ENCODE results near the gene TSC1. TPM values are rescaled to one million over a fixed set of nuclear protein-coding genes. Genes with fewer than 3 reads are reported as not detected.

The TSC1 gene
- total and polyA plus RNA-seq, 12 donors: 29.4 to 87.7 (median 43.9) TPM

- Histone ChIP-seq H3K36me3 (replicated peaks in 1 of 2) (no peaks in the 10 kb centered on the region), H3K27me3 (peaks cover 14% of the 10 kb centered on the region), H3K4me3 (no peak overlapping the region), H3K9me3 (replicated peaks in 1 of 3) (no peaks in the 10 kb centered on the region), H3K4me1 (replicated peaks in 1 of 2) (peaks cover 0 to 5% of the 10 kb centered on the region in 2 donors), H3K27ac (no peak overlapping the region)
- no peak for DNase-seq
- WGBS, 4 donors: 63 to 73% (median 73%) methylated on average over 5 of the region's 5 CpGs
- intact Hi-C loops (cut with DNase I): no loop called here
- TF ChIP-seq CTCF (IDR thresholded peaks at IDR 0.05) (no peak), POLR2A (IDR thresholded peaks at IDR 0.05) (no peak)
These were observed 35.7 kb upstream of the TSC1 start for GRCh38 chr9:132980157-132980556.

GRCh38 chr9:132978451-132979131, 34.2 kb upstream of the TSC1 start, which contains the start of gene GFI1B:
TSS of gene GFI1B (plus strand) at chr9:132978694. CDS start at chr9:132986679, 7,985 bp downstream.
- Histone ChIP-seq H3K27ac (no peak within 1 kb of the TSS), H3K27me3 (peaks cover 14% of the 10 kb centered on the region), H3K9me3 (replicated peaks in 1 of 3) (no peaks in the 10 kb centered on the region), H3K4me1 (replicated peaks in 1 of 2) (no peaks in the 10 kb centered on the region), H3K36me3 (replicated peaks in 1 of 2) (no peaks in the 10 kb centered on the region), H3K4me3 (no peak within 1 kb of the TSS)
- intact Hi-C loops (cut with DNase I): no loop called here
- TF ChIP-seq POLR2A (IDR thresholded peaks at IDR 0.05) (no peak), CTCF (IDR thresholded peaks at IDR 0.05) (no peak)
- 46 to 56% (median 50%) methylated on average over 26 of the region's 26 CpGs for WGBS, 4 donors
- no peak for DNase-seq

- H3K4me3 ChIP-seq: no peak overlapping the region
- H3K9me3 ChIP-seq (replicated peaks in 1 of 3): no peaks in the 10 kb centered on the region
- no peaks in the 10 kb centered on the region for H3K4me1 ChIP-seq (replicated peaks in 1 of 2)
- TF ChIP-seq CTCF (IDR thresholded peaks at IDR 0.05) (no peak), POLR2A (IDR thresholded peaks at IDR 0.05) (no peak)
- H3K27me3 ChIP-seq: peaks cover 14% of the 10 kb centered on the region
- H3K36me3 ChIP-seq (replicated peaks in 1 of 2): no peaks in the 10 kb centered on the region
- DNase-seq: no peak
- 18 to 31% (median 26%) methylated on average over 2 of the region's 2 CpGs for WGBS, 4 donors
- no peak overlapping the region for H3K27ac ChIP-seq
- intact Hi-C loops (cut with DNase I): no loop called here
These were observed 33.7 kb upstream of the TSC1 start for GRCh38 chr9:132978112-132978450.

- H3K27me3 ChIP-seq: peaks cover 11% of the 10 kb centered on the region
- TF ChIP-seq POLR2A (IDR thresholded peaks at IDR 0.05) (no peak), CTCF (IDR thresholded peaks at IDR 0.05) (no peak)
- H3K4me1 ChIP-seq (replicated peaks in 1 of 2): no peaks in the 10 kb centered on the region
- H3K36me3 ChIP-seq (replicated peaks in 1 of 2): no peaks in the 10 kb centered on the region
- no peak for DNase-seq
- H3K27ac ChIP-seq: no peak overlapping the region
- no peak overlapping the region for H3K4me3 ChIP-seq
- no peaks in the 10 kb centered on the region for H3K9me3 ChIP-seq (replicated peaks in 1 of 3)
- WGBS, 4 donors: 74 to 85% (median 80%) methylated on average over 3 of the region's 3 CpGs
- intact Hi-C loops (cut with DNase I): no loop called here
These were observed 32.2 kb upstream of the TSC1 start for GRCh38 chr9:132976571-132976970.
